ENCODE measurements around the gene KCNT2. TPM values are rescaled to one million over a fixed set of nuclear protein-coding genes. Genes with fewer than 3 reads are reported as not detected.

The KCNT2 gene
- total and polyA plus RNA-seq, 10 of the 15 experiments (the other 5 are each of a cell fraction or from before 2014, with no cell fraction given) = not detected

GRCh38 chr1:196412326-196412725, 195.9 kb downstream of the KCNT2 start (continued):
- TF ChIP-seq NBN (IDR thresholded peaks at IDR 0.05) = no peak
- TF ChIP-seq GATAD2B (conservative IDR thresholded peaks at IDR 0.05; ENCODE audit: low read depth) = no peak

- ChIA-PET RAD21 (ENCODE audit: unreplicated experiment) (no interaction called here), POLR2A (interaction anchor here (0.7 kb wide), 1 partner anchor 30 kb away, joined by 4 read pairs; no protein-coding TSS in a partner anchor), SMC1A (ENCODE audit: uncharacterized antibody, unreplicated experiment) (no interaction called here), CTCF (interaction anchor here (0.6 kb wide), 1 partner anchor 56 kb away, joined by 3 read pairs; no protein-coding TSS in a partner anchor)
- no peak for FAIRE-seq
- no TSS peak for BruUV-seq (replicated peaks)
- in situ Hi-C loops (cut with MboI) (no loop called here), intact Hi-C loops (cut with micrococcal nuclease; ENCODE audit: unreplicated experiment) (no loop called here)
- H3K9ac ChIP-seq (ENCODE audit: control insufficient read depth, insufficient read depth, low read length) = no peak overlapping the region
- no peak for DNase-seq (ENCODE audit: low read depth, low spot score)
- H4K20me1 ChIP-seq (ENCODE audit: control insufficient read depth, insufficient read depth) = no peaks in the 10 kb centered on the region
- H3K4me3 ChIP-seq = no peak overlapping the region
- no peaks in the 10 kb centered on the region for H3K27me3 ChIP-seq (replicated peaks in 1 of 2; ENCODE audit: control insufficient read depth in 2 of 2, insufficient read depth in 2 of 2, low read length in 1 of 2)
- H3K9me3 ChIP-seq (replicated peaks; ENCODE audit: control insufficient read depth, insufficient read depth, low read length) = no peaks in the 10 kb centered on the region
- no peak overlapping the region for H2AFZ ChIP-seq (ENCODE audit: control insufficient read depth, low read depth, low read length)
- H3K4me1 ChIP-seq (ENCODE audit: control insufficient read depth, insufficient read depth, low read length) = no peaks in the 10 kb centered on the region
- no peak overlapping the region for H3K27ac ChIP-seq (ENCODE audit: control insufficient read depth, insufficient read depth)
- H3K4me2 ChIP-seq (ENCODE audit: control insufficient read depth, insufficient read depth) = no peak overlapping the region
- H3K36me3 ChIP-seq (ENCODE audit: control insufficient read depth in 2 of 2, insufficient read depth in 2 of 2, low read length in 1 of 2) = no peaks in the 10 kb centered on the region
- ATAC-seq = no peak
- no peaks in the 10 kb centered on the region for H3K79me2 ChIP-seq (ENCODE audit: control insufficient read depth, insufficient read depth, low read length)
- TF ChIP-seq RELB (IDR thresholded peaks at IDR 0.05; ENCODE audit: low read depth) (no peak), SRF (IDR thresholded peaks at IDR 0.05; ENCODE audit: low read depth in 2 of 2, low read length in 2 of 2) (no peak), FOXK2 (IDR thresholded peaks at IDR 0.05) (no peak), NR2C1 (IDR thresholded peaks at IDR 0.05) (no peak), ETV6 (conservative IDR thresholded peaks at IDR 0.05 in 1 of 2, IDR thresholded peaks at IDR 0.05 in 1 of 2; ENCODE audit: borderline replicate concordance in 1 of 2, low read depth in 1 of 2) (no peak), PRDM15 (CRISPR knock-in tag; IDR thresholded peaks at IDR 0.05) (no peak), ZNF207 (IDR thresholded peaks at IDR 0.05; ENCODE audit: borderline replicate concordance) (no peak), ATF3 (IDR thresholded peaks at IDR 0.05; ENCODE audit: borderline replicate concordance, extremely low read depth, low read depth, low read length) (no peak), HCFC1 (IDR thresholded peaks at IDR 0.05; ENCODE audit: low read length) (no peak), MEF2A (IDR thresholded peaks at IDR 0.05; ENCODE audit: insufficient read depth, low read depth, low read length) (no peak), CTCF (IDR thresholded peaks at IDR 0.05 in 2 of 3, conservative IDR thresholded peaks at IDR 0.05 in 1 of 3; ENCODE audit: control insufficient read depth in 2 of 3, extremely low read depth in 1 of 3, insufficient read depth in 1 of 3, low read depth in 3 of 3, low read length in 3 of 3) (no peak), SMC3 (IDR thresholded peaks at IDR 0.05; ENCODE audit: borderline replicate concordance, low read length) (no peak), EGR1 (IDR thresholded peaks at IDR 0.05; ENCODE audit: borderline replicate concordance in 1 of 2, low read depth in 2 of 2, low read length in 2 of 2) (no peak), KDM1A (IDR thresholded peaks at IDR 0.05; ENCODE audit: borderline replicate concordance) (no peak)
Measured at GRCh38 chr1:196410768-196411167, 197.5 kb downstream of the KCNT2 start.

All from GM12878 (cell line).